Stomach (tissue), 9 donors: ENCODE results near the gene SMC4. TPM values are rescaled to one million over a fixed set of nuclear protein-coding genes. Genes with fewer than 3 reads are reported as not detected.

ENCODE experiments used
- DNase-seq, 2 donors: peaks; one replicate each; pipeline versions ENCODE4 v3.0.0 to v3.0.0-alpha.2; 2013 to 2019
- H3K27ac ChIP-seq, 5 donors: fragments of 200-600 bp in 4 of 5; sonication (generic) in 4 of 5; one replicate each; pipeline ENCODE4 v1.5.1; 2013 to 2019; ENCODE audit warnings: mild to moderate bottlenecking in 1 of 5, moderate library complexity in 1 of 5
- H3K27me3 ChIP-seq, 3 donors: fragments of 200-600 bp; sonication (generic); one replicate each; pipeline ENCODE4 v1.5.1; 2017 to 2019; ENCODE audit warnings: mixed run types in 1 of 3
- H3K36me3 ChIP-seq, 4 donors: fragments of 200-600 bp; sonication (generic); 1 replicate in 3 of 4; 2 replicates in 1 of 4; pipeline ENCODE4 v1.5.1; 2016 to 2019
- H3K4me1 ChIP-seq, 4 donors: fragments of 200-600 bp; sonication (generic); one replicate each; pipeline ENCODE4 v1.5.1; 2016 to 2019
- H3K4me3 ChIP-seq, 4 donors: fragments of 200-600 bp; sonication (generic) in 3 of 4; one replicate each; pipeline ENCODE4 v1.5.1; 2016 to 2019; ENCODE audit warnings: mild to moderate bottlenecking in 1 of 4
- H3K9me3 ChIP-seq, 4 donors: fragments of 200-600 bp; sonication (generic); one replicate each; pipeline ENCODE4 v1.5.1; 2016 to 2019
- EP300 ChIP-seq: sonication (generic); formaldehyde crosslinking; IDR thresholded peaks from one replicate; pipeline ENCODE4 v1.6.1; 2017; ENCODE audit warnings: antibody characterized with exemption
- POLR2A ChIP-seq, 4 donors: fragments of 450-650 bp; IDR thresholded peaks; one replicate each; pipeline ENCODE4 v1.6.1; 2016; ENCODE audit warnings: antibody characterized with exemption in 4 of 4, control low read depth in 2 of 4, mild to moderate bottlenecking in 1 of 4, moderate library complexity in 1 of 4
- POLR2AphosphoS5 ChIP-seq, 3 donors: sonication (generic); formaldehyde crosslinking; IDR thresholded peaks; one replicate each; pipeline ENCODE4 v1.6.1; 2016; ENCODE audit warnings: antibody characterized with exemption in 3 of 3
- WGBS, 5 donors: extraction: QIAGEN DNeasy Blood & Tissue Kit in 3 of 5; methylation state at CpG; one replicate each; pipeline versions ENCODE4 v1.1.5 to v1.1.7; 2013 to 2018; 5-methylcytosine and 5-hydroxymethylcytosine counted together
- intact Hi-C: fragments of 100-400 bp; cut with DNase I; formaldehyde crosslinking; loops from one replicate; pipeline ENCODE4 v1.15.1; 2023; ENCODE audit warnings: low total_unique reads
- polyA plus RNA-seq, 3 donors: library from polyadenylated mRNA; stranded (reverse); fragments of 200-250 nt; gene quantifications; one replicate each; pipeline ENCODE4 v1.2.3, GENCODE V29; 2013
- total RNA-seq, 5 donors: library from RNA; depleted of rRNA; stranded (reverse); fragments of >200 nt; gene quantifications; one replicate each; pipeline versions ENCODE4 v1.1.0 to v1.2.3, GENCODE V29; 2014 to 2016
- TF ChIP-seq, protein P1 (sequence below), 7 experiments: fragments of 450-650 bp in 4 of 7; fragments of 200-600 bp in 3 of 7; sonication (generic) in 3 of 7; IDR thresholded peaks; one replicate each; pipeline ENCODE4 v1.5.1; 2016 to 2019; ENCODE audit warnings: antibody characterized with exemption in 7 of 7, control low read depth in 2 of 7, mild to moderate bottlenecking in 1 of 7
- donor health status: healthy with polysubstance abuse.
- donor health status: Bipolar disorder and iron deficiency.
- donor health status: healthy.

Gene SMC4
- total and polyA plus RNA-seq, 8 donors = 12.8 to 122 (median 46.7) TPM

DNA sequence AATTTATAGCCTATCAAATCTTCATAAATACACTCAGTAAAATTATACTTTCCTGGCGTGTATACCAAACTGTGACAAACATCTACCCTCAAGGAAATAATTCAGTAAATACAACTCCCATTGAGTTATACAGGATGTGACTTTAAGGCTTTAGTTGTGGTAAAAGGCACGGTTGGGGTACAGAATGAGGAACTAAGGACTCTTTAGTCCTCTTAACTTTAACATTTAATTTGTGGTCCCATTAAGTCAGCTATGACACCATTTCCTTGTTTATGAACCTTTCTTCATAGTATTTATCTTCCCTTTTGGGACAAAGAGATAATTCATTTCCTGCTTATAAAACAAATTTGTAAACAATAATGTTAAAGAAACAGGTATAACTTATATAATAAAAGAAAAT, 30.6 kb upstream of the SMC4 start:
- Histone ChIP-seq H3K27ac (no peak overlapping the region), H3K4me3 (no peak overlapping the region), H3K36me3 (peaks cover 0 to 33% (median 29%) of the 10 kb centered on the region in 4 donors), H3K27me3 (no peaks in the 10 kb centered on the region), H3K4me1 (no peaks in the 10 kb centered on the region), H3K9me3 (no peaks in the 10 kb centered on the region)
- WGBS, 5 donors = 73 to 83% (median 75%) methylated on average over 2 of the region's 2 CpGs
- intact Hi-C loops = no loop called here
- DNase-seq = peak in 1 of 2 donors; percentile 20
- TF ChIP-seq, protein P1, sequence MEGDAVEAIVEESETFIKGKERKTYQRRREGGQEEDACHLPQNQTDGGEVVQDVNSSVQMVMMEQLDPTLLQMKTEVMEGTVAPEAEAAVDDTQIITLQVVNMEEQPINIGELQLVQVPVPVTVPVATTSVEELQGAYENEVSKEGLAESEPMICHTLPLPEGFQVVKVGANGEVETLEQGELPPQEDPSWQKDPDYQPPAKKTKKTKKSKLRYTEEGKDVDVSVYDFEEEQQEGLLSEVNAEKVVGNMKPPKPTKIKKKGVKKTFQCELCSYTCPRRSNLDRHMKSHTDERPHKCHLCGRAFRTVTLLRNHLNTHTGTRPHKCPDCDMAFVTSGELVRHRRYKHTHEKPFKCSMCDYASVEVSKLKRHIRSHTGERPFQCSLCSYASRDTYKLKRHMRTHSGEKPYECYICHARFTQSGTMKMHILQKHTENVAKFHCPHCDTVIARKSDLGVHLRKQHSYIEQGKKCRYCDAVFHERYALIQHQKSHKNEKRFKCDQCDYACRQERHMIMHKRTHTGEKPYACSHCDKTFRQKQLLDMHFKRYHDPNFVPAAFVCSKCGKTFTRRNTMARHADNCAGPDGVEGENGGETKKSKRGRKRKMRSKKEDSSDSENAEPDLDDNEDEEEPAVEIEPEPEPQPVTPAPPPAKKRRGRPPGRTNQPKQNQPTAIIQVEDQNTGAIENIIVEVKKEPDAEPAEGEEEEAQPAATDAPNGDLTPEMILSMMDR (IDR thresholded peaks at IDR 0.05) = no peak
- TF ChIP-seq EP300 (no peak), POLR2AphosphoS5 (IDR thresholded peaks at IDR 0.05) (no peak), POLR2A (IDR thresholded peaks at IDR 0.05) (no peak)

DNA sequence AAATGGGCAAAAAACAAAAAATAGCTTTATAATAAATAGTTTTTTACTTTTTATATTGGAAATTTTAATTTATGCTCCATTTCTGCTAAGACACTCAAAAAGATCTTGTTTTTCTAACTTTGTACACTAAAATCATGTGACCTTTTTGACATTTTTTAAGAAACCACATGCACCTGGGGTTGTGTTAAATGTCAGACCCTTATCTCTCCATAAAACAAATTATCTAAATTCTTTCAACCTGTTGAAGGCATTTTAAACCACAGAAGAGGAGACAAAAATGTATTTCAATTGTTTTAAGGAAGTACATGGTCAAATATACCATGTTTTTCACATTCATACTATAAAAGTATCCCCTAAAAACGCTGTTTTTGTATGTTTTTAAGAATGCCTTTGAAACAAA, 29.7 kb upstream of the SMC4 start:
- no peak for DNase-seq
- Histone ChIP-seq H3K27ac (no peak overlapping the region), H3K4me3 (no peak overlapping the region), H3K4me1 (no peaks in the 10 kb centered on the region), H3K9me3 (no peaks in the 10 kb centered on the region), H3K27me3 (no peaks in the 10 kb centered on the region), H3K36me3 (peaks cover 0 to 36% (median 33%) of the 10 kb centered on the region in 4 donors)
- TF ChIP-seq POLR2AphosphoS5 (IDR thresholded peaks at IDR 0.05) = no peak
- TF ChIP-seq EP300 = no peak
- TF ChIP-seq, protein P1 (IDR thresholded peaks at IDR 0.05) = no peak
- no peak for TF ChIP-seq POLR2A (IDR thresholded peaks at IDR 0.05)
- intact Hi-C loops = no loop called here
- 63 to 90% (median 70%) methylated on average over 1 of the region's 1 CpG for WGBS, 5 donors

DNA sequence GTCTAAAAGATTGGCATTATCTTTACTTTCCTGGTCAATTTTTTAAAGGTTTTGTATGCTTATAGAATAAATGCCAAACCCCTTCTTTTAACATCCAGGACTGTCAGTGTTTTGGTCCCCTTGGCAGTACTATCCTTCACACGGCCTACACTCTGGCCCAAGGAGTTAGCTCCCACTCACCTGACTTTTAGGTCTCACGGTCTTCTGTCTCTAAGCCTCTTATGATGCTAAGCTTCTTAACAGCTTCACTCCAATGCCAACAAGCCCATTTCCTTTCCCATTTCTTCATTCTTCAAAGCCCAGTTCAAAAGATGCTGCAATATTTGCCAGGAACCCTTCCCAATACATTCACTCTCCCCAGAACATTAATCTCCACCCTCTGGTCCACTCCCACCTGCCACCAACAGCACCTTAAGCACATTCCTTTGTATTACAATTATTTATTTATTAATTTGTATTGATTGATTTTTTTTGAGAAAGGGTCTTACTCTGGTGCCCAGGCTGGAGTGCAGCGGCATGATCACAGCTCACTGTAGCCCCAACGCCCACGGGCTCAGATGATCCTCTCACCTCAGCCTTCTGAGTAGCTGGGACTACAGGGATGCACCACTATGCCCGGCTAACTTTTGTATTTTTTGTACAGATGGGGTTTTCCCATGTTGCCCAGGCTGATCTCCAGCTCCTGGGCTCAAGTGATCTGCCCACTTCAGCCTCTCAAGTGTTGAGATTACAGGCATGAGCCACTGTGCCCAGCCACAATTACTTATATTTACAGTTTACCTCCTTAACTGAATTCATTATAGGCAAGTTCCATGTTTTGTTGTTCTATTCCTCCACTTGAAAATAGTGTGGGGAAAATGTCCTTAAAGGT, 28.2 kb upstream of the SMC4 start:
- no peaks in the 10 kb centered on the region for H3K4me1 ChIP-seq
- no peak overlapping the region for H3K27ac ChIP-seq
- intact Hi-C loops = no loop called here
- peaks cover 0 to 35% (median 28%) of the 10 kb centered on the region in 4 donors for H3K36me3 ChIP-seq
- H3K27me3 ChIP-seq = no peaks in the 10 kb centered on the region
- no peaks in the 10 kb centered on the region for H3K9me3 ChIP-seq
- DNase-seq = no peak
- WGBS, 5 donors = 92 to 98% (median 97%) methylated on average over 6 of the region's 6 CpGs
- TF ChIP-seq POLR2AphosphoS5 (IDR thresholded peaks at IDR 0.05) (no peak), EP300 (no peak), POLR2A (IDR thresholded peaks at IDR 0.05) (no peak)
- TF ChIP-seq, protein P1 (IDR thresholded peaks at IDR 0.05) = no peak
- no peak overlapping the region for H3K4me3 ChIP-seq

DNA sequence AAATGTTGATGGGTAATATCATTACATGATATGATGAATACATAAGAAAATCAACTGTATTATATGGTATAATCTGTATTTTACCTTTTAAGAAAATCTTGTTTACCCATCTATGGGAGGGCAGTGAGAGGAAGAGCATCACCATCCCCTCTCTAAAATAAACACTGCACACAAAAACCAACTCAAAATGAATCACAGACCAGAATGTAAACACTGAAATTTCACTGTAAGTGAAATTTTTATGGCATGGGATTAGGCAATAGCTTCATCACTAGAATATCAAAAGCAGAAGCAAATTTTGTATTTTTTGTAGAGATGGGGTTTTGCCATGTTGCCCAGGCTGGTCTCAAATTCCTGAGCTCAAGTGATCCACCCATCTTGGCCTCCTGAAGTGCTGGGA, 26.7 kb upstream of the SMC4 start:
- H3K4me3 ChIP-seq = no peak overlapping the region
- H3K36me3 ChIP-seq = peaks cover 6 to 46% (median 37%) of the 10 kb centered on the region in 4 donors
- no peak overlapping the region for H3K27ac ChIP-seq
- intact Hi-C loops = no loop called here
- no peak for DNase-seq
- no peaks in the 10 kb centered on the region for H3K9me3 ChIP-seq
- H3K27me3 ChIP-seq = no peaks in the 10 kb centered on the region
- H3K4me1 ChIP-seq = no peaks in the 10 kb centered on the region
- TF ChIP-seq POLR2AphosphoS5 (IDR thresholded peaks at IDR 0.05) (no peak), POLR2A (IDR thresholded peaks at IDR 0.05) (no peak), EP300 (no peak)
- TF ChIP-seq, protein P1 (IDR thresholded peaks at IDR 0.05) = no peak
